Activated CD4-positive, alpha-beta T cell treated with anti-CD3 and anti-CD28 coated beads for 4 hours (primary cell): ENCODE measurements around the gene MRGPRG.
"Not testable (repeated sequence)": the region's sequence is repeated elsewhere in the genome, so short reads cannot be mapped to it uniquely, and the experiment has no call there.

ENCODE experiments used
- DNase-seq, 2 donors: peaks; one replicate each; pipeline ENCODE4 v3.0.0-alpha.2; 2020

MRGPRG gene

GRCh38 chr11:3173795-3174194, 44.8 kb downstream of the MRGPRG start:
- DNase-seq, result no peak

- DNase-seq, result no peak
These were observed 46.6 kb downstream of the MRGPRG start for GRCh38 chr11:3171931-3172560.

- no peak for DNase-seq
These were observed 47.6 kb downstream of the MRGPRG start for GRCh38 chr11:3170756-3171650.

GRCh38 chr11:3170044-3170755, 48.4 kb downstream of the MRGPRG start:
- no peak for DNase-seq

- peak in 1 of 2 donors; percentile 18 for DNase-seq
These were observed 49.2 kb downstream of the MRGPRG start for GRCh38 chr11:3169255-3170043.

- not testable (repeated sequence) for DNase-seq
These were observed 49.8 kb downstream of the MRGPRG start for GRCh38 chr11:3168742-3169254.
